ENCODE results near the gene CCDC154. TPM values are rescaled to one million over a fixed set of nuclear protein-coding genes. Genes with fewer than 3 reads are reported as not detected.
A peak's percentile ranks its signal among the peaks of the same experiment; 100 is the strongest.

CCDC154 gene
- total and polyA plus RNA-seq, 4 donors, result 0.63 to 4.5 (median 1.4) TPM

- DNase-seq, result peak in 1 of 3 donors; percentile 11
- no peak overlapping the region for H3K27ac ChIP-seq (ENCODE audit: low read depth in 1 of 2, low read length in 1 of 2)
- no peak overlapping the region for H3K4me3 ChIP-seq
- no peaks in the 10 kb centered on the region for H3K36me3 ChIP-seq (ENCODE audit: control insufficient read depth in 4 of 4, insufficient read depth in 4 of 4, low read length in 4 of 4)
- no peak for TF ChIP-seq CTCF (IDR thresholded peaks at IDR 0.05; ENCODE audit: control extremely low read depth, extremely low read depth)
- no peak for ATAC-seq (ENCODE audit: insufficient read depth, low FRiP score)
- H3K9me3 ChIP-seq (ENCODE audit: control insufficient read depth in 4 of 4, insufficient read depth in 3 of 4, low read length in 3 of 4), result no peaks in the 10 kb centered on the region
- WGBS, 2 donors, result 91 to 96% methylated on average over 13 of the region's 13 CpGs
- peaks cover 0 to 36% (median 0%) of the 10 kb centered on the region in 5 donors for H3K4me1 ChIP-seq (ENCODE audit: control insufficient read depth in 5 of 5, insufficient read depth in 5 of 5, low read length in 5 of 5)
- H3K9ac ChIP-seq (ENCODE audit: insufficient read depth in 1 of 2, low read length in 2 of 2), result no peak overlapping the region
- no peaks in the 10 kb centered on the region for H3K27me3 ChIP-seq (ENCODE audit: control insufficient read depth in 3 of 3, insufficient read depth in 3 of 3, low read length in 2 of 3)
Observed at GRCh38 chr16:1429631-1430030, 14.7 kb downstream of the CCDC154 start.

GRCh38 chr16:1429012-1429411 lies 15.3 kb downstream of the CCDC154 start:
- Histone ChIP-seq H3K27ac (ENCODE audit: low read depth in 1 of 2, low read length in 1 of 2) (no peak overlapping the region), H3K27me3 (ENCODE audit: control insufficient read depth in 3 of 3, insufficient read depth in 3 of 3, low read length in 2 of 3) (no peaks in the 10 kb centered on the region), H3K4me1 (ENCODE audit: control insufficient read depth in 5 of 5, insufficient read depth in 5 of 5, low read length in 5 of 5) (peaks cover 0 to 35% (median 0%) of the 10 kb centered on the region in 5 donors), H3K36me3 (ENCODE audit: control insufficient read depth in 4 of 4, insufficient read depth in 4 of 4, low read length in 4 of 4) (no peaks in the 10 kb centered on the region), H3K9ac (ENCODE audit: insufficient read depth in 1 of 2, low read length in 2 of 2) (no peak overlapping the region), H3K4me3 (no peak overlapping the region), H3K9me3 (ENCODE audit: control insufficient read depth in 4 of 4, insufficient read depth in 3 of 4, low read length in 3 of 4) (no peaks in the 10 kb centered on the region)
- ATAC-seq (ENCODE audit: insufficient read depth, low FRiP score) (no peak), DNase-seq (peak in 1 of 3 donors; percentile 11)
- WGBS, 2 donors, result 79 to 92% methylated on average over 11 of the region's 11 CpGs
- no peak for TF ChIP-seq CTCF (IDR thresholded peaks at IDR 0.05; ENCODE audit: control extremely low read depth, extremely low read depth)

- no peak for TF ChIP-seq CTCF (IDR thresholded peaks at IDR 0.05; ENCODE audit: control extremely low read depth, extremely low read depth)
- ATAC-seq (ENCODE audit: insufficient read depth, low FRiP score) (no peak), DNase-seq (peak in 2 of 3 donors; percentile 31 to 40)
- Histone ChIP-seq H3K9me3 (ENCODE audit: control insufficient read depth in 4 of 4, insufficient read depth in 3 of 4, low read length in 3 of 4) (no peaks in the 10 kb centered on the region), H3K4me3 (no peak overlapping the region), H3K27ac (ENCODE audit: low read depth in 1 of 2, low read length in 1 of 2) (no peak overlapping the region), H3K36me3 (ENCODE audit: control insufficient read depth in 4 of 4, insufficient read depth in 4 of 4, low read length in 4 of 4) (no peaks in the 10 kb centered on the region), H3K9ac (ENCODE audit: insufficient read depth in 1 of 2, low read length in 2 of 2) (no peak overlapping the region), H3K27me3 (ENCODE audit: control insufficient read depth in 3 of 3, insufficient read depth in 3 of 3, low read length in 2 of 3) (no peaks in the 10 kb centered on the region), H3K4me1 (ENCODE audit: control insufficient read depth in 5 of 5, insufficient read depth in 5 of 5, low read length in 5 of 5) (peaks cover 0 to 32% (median 0%) of the 10 kb centered on the region in 5 donors)
- 27 to 32% methylated on average over 20 to 21 of the region's 21 CpGs for WGBS, 2 donors
Observed at GRCh38 chr16:1428511-1428910, 15.8 kb downstream of the CCDC154 start.

All from lung (tissue), 12 donors.